GM21576 (cell line): ENCODE data around the gene KCNIP4.
"Not testable (repeated sequence)": the region's sequence is repeated elsewhere in the genome, so short reads cannot be mapped to it uniquely, and the experiment has no call there.

ENCODE experiments used
- ATAC-seq: cut with Tn5 transposase; IDR thresholded peaks from one replicate; pipeline ENCODE4 v1.9.1; 2021; ENCODE audit warnings: mild to moderate bottlenecking, moderate library complexity; ENCODE audit not compliant: unreplicated experiment

KCNIP4 gene

GRCh38 chr4:21948347-21949072, at the start of gene KCNIP4:
Gene KCNIP4, minus strand, starts transcription at chr4:21948772.
- no peak for ATAC-seq

GRCh38 chr4:21996618-21997017, 48.0 kb upstream of the KCNIP4 start:
- not testable (repeated sequence) for ATAC-seq

GRCh38 chr4:21992330-21992729, 43.8 kb upstream of the KCNIP4 start:
- ATAC-seq, result no peak

- ATAC-seq, result no peak
Observed at GRCh38 chr4:21991562-21991961, 43.0 kb upstream of the KCNIP4 start.

GRCh38 chr4:21991050-21991449, 42.5 kb upstream of the KCNIP4 start:
- no peak for ATAC-seq

GRCh38 chr4:21989351-21989750, 40.8 kb upstream of the KCNIP4 start:
- ATAC-seq, result no peak

- no peak for ATAC-seq
Observed at GRCh38 chr4:21986307-21986706, 37.7 kb upstream of the KCNIP4 start.

- ATAC-seq, result no peak
Observed at GRCh38 chr4:21982087-21982486, 33.5 kb upstream of the KCNIP4 start.

GRCh38 chr4:21979196-21979595, 30.6 kb upstream of the KCNIP4 start:
- ATAC-seq, result no peak

- ATAC-seq, result no peak
Observed at GRCh38 chr4:21976166-21976565, 27.6 kb upstream of the KCNIP4 start.

- ATAC-seq, result no peak
Observed at GRCh38 chr4:21973850-21974249, 25.3 kb upstream of the KCNIP4 start.

GRCh38 chr4:21964762-21965319, 16.3 kb upstream of the KCNIP4 start:
- no peak for ATAC-seq

GRCh38 chr4:21962691-21963090, 14.1 kb upstream of the KCNIP4 start:
- ATAC-seq, result no peak

- no peak for ATAC-seq
Observed at GRCh38 chr4:21960793-21961192, 12.2 kb upstream of the KCNIP4 start.

- no peak for ATAC-seq
Observed at GRCh38 chr4:21954916-21955315, 6.3 kb upstream of the KCNIP4 start.

- ATAC-seq, result no peak
Observed at GRCh38 chr4:21953653-21954052, 5.1 kb upstream of the KCNIP4 start.

- no peak for ATAC-seq
Observed at GRCh38 chr4:21952549-21952948, 4.0 kb upstream of the KCNIP4 start.

GRCh38 chr4:21949073-21949457, 493 bp upstream of the KCNIP4 start:
- no peak for ATAC-seq

GRCh38 chr4:21947791-21948346, 703 bp downstream of the KCNIP4 start:
- ATAC-seq, result no peak

GRCh38 chr4:21946858-21947257, 1.7 kb downstream of the KCNIP4 start:
- no peak for ATAC-seq

GRCh38 chr4:21921526-21922180, 26.9 kb downstream of the KCNIP4 start:
- ATAC-seq, result no peak

GRCh38 chr4:21915761-21916160, 32.8 kb downstream of the KCNIP4 start:
- ATAC-seq, result no peak
